Muscle layer of duodenum (tissue), 2 donors: Measurements from ENCODE around the gene CIRBP.

Experiments
- H3K27ac ChIP-seq: one replicate; pipeline ENCODE4 v1.7.0; 2013; ENCODE audit warnings: mild to moderate bottlenecking, low read length
- H3K27me3 ChIP-seq: one replicate; pipeline ENCODE4 v1.7.0; 2013; ENCODE audit warnings: low read depth, mild to moderate bottlenecking, control low read depth, low read length
- H3K36me3 ChIP-seq, 2 donors: one replicate each; pipeline ENCODE4 v1.7.0; 2013; ENCODE audit warnings: low read length in 2 of 2, control low read depth in 1 of 2, mild to moderate bottlenecking in 1 of 2; ENCODE audit not compliant: insufficient read depth in 2 of 2, control insufficient read depth in 1 of 2
- H3K4me1 ChIP-seq, 2 donors: one replicate each; pipeline ENCODE4 v1.7.0; 2013; ENCODE audit warnings: low read length in 2 of 2, mild to moderate bottlenecking in 2 of 2, control low read depth in 1 of 2, moderate library complexity in 1 of 2; ENCODE audit not compliant: insufficient read depth in 2 of 2, control insufficient read depth in 1 of 2
- H3K4me3 ChIP-seq, 2 donors: one replicate each; pipeline ENCODE4 v1.7.0; 2013; ENCODE audit warnings: low read length in 2 of 2, low read depth in 1 of 2, mild to moderate bottlenecking in 1 of 2
- H3K9me3 ChIP-seq, 2 donors: one replicate each; pipeline ENCODE4 v1.7.0; 2013; ENCODE audit warnings: low read length in 2 of 2, control low read depth in 1 of 2, mild to moderate bottlenecking in 1 of 2; ENCODE audit not compliant: control insufficient read depth in 1 of 2
- donor health status: healthy.

Gene CIRBP

DNA sequence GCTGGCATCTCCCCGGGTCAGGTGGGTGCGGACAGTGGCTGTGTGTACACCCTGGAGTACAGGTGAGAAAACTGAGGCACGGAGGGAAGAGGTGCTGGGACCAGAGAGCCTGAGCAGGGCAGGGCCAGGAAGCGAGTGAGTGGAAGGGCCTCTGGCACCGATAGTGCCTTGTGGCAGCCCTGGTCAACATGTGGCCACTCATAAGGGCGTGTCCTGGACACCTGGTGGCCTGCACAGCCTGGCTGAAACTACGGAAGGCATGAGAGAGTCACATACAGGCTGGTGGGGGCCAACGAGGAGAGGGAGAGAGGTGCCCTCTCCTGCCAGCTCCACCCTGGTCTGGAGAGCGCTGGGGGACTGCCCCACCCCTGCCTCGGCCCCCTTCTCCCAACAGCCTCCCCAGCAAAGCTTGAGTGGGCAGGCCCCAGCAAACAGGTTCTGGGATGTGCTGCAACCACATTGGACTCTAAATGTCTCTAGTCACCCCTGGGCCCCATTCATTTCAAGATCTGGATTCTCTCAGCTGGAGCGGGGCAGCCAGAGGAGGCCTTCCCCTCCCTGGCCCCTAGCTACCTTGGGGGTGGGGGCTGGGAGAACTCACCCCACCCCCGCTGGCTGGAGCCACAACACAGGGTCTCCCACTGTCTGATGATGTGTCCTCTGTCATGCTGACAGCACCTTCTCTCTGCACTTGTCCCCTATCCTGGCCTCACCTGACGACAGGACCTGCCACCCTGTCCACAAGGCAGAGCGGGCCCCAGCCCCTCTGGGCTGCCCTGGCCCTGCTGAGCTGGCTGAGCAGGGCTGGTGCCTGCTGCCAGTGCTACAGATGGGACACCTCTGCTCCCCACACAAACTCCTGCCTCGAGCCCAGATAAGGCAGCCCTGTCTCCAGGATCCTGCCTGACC lies 37.1 kb upstream of the CIRBP start:
- H3K27ac ChIP-seq, result no peak overlapping the region

DNA sequence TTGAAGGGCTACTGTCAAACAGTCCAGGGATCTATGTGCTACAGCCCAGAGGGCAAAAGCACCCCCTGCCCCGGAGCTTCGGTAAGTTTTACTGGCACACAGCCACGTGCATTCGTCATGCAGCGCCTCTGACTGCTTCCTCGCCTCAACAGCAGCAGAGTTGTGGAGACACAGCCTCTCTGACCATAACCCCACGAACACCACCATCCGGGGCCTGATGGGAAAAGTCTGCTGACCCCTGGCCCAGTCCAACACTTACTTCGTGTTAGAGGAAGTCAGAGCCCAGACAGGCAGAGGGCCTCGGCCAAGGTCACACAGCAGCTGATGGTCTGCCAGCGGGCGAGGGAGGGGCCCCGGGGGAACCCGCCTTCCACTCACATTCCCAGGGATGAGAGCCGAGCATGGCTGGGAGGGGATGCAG lies 36.5 kb upstream of the CIRBP start:
- H3K4me3 ChIP-seq, result no peak overlapping the region
- no peak overlapping the region for H3K27ac ChIP-seq
- peaks cover 3 to 39% of the 10 kb centered on the region in 2 donors for H3K4me1 ChIP-seq
- no peaks in the 10 kb centered on the region for H3K9me3 ChIP-seq
- no peaks in the 10 kb centered on the region for H3K27me3 ChIP-seq
- peaks cover 0 to 7% of the 10 kb centered on the region in 2 donors for H3K36me3 ChIP-seq

More for the DNA sequence above, 37.1 kb upstream of the CIRBP start:
- Histone ChIP-seq H3K27me3 (no peaks in the 10 kb centered on the region), H3K9me3 (no peaks in the 10 kb centered on the region), H3K36me3 (peaks cover 0 to 14% of the 10 kb centered on the region in 2 donors), H3K4me3 (no peak overlapping the region), H3K4me1 (peaks cover 3 to 34% of the 10 kb centered on the region in 2 donors)

DNA sequence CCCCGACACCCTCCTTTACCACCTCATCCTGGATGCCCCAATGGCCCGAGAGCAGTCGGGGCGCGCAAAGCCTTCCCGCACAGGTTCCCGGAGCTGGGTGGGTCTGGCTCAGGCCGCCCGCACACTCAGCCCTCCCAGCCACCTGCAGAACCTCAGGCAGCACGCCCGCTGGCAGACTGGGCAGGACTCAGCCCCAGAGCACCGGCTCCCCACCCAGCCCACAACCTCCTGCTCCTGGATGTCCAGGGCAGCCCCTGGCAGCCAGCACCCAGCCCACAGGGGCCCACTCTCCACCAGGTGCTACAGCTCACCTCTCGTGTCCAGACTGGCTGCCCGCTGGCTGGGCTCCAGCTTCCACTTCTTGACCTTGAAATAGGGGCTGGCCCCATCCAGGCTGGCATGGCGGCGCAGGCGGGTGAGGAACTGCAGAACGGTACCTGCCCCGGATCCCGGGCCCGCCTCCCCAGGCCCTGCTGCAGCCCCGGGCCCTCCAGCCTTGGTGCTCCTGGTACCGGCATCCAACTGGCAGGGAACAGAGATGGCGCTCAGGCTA lies 35.9 kb upstream of the CIRBP start:
- Histone ChIP-seq H3K4me3 (no peak overlapping the region), H3K27me3 (no peaks in the 10 kb centered on the region), H3K27ac (no peak overlapping the region), H3K9me3 (no peaks in the 10 kb centered on the region), H3K36me3 (peaks cover 0 to 2% of the 10 kb centered on the region in 2 donors), H3K4me1 (peaks cover 4 to 41% of the 10 kb centered on the region in 2 donors)

DNA sequence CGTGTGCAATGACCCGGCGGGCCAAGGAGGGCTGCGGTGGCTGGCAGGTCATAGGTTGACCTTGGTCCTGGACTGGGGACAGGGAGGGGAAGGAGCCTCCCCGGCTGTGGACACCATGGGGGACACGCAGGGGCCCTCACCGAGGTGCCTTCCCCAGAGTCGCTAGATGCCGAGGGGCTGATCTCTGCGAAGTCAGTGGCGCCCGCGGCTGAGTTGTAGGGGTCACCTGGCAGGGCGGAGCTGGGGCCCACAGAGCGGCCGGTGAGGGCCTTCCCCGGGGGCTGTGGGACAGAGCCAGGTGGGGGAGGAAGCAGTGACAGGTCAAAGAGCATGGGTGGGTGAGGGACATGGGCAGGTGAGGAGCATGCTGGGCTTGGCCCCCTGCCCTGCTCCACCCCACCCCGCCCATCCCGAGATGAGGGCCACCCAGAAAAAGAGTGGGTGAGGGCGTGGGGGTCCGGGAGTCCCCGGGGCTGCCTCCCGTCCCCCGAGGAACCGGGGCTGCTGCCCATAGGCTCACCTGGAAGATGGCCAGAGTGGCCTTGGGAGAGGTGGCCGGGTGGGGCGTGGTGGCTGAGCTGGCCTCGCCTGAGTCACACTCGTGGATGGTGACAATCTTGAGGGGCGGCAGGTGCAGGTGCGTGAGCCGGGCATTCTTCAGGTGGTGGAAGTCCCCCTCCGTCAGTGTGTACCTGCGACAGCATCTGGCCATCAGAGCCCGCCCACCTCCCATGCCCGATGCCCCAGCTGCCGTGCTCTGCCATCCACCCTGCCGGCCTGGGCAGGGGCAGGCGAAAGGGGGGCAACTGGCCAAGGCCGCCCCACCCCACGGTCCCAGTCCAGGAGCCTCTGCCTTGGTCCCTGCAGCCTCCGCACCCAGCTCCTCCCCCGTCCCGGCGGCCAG lies 34.8 kb upstream of the CIRBP start:
- H3K4me1 ChIP-seq, result peaks cover 6 to 48% of the 10 kb centered on the region in 2 donors
- no peak overlapping the region for H3K27ac ChIP-seq
- no peaks in the 10 kb centered on the region for H3K9me3 ChIP-seq
- no peaks in the 10 kb centered on the region for H3K36me3 ChIP-seq
- H3K27me3 ChIP-seq, result no peaks in the 10 kb centered on the region
- no peak overlapping the region for H3K4me3 ChIP-seq

DNA sequence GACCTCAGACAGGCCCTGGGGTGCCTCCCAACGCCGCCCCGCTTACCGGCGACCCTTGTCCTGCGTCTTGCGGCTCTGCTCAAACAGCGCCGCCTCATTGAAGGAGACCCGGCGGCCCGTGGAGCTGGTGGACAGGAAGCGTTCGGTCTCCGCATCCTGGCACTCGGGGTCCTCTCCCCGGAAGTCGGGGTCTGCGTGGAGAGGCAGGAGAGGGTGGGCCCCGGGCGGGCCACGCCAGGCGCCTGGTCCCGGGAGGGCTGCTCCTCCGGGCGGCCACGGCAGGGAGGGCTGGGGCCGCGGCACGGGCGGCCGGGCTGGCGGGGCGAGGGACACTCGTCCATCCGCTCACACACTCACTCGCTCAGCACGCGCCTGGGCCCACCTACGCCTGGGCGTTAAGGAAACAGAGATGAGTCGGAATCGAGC lies 34.2 kb upstream of the CIRBP start:
- no peak overlapping the region for H3K27ac ChIP-seq
- H3K27me3 ChIP-seq, result no peaks in the 10 kb centered on the region
- no peak overlapping the region for H3K4me3 ChIP-seq
- no peaks in the 10 kb centered on the region for H3K9me3 ChIP-seq
- H3K36me3 ChIP-seq, result no peaks in the 10 kb centered on the region
- peaks cover 6 to 48% of the 10 kb centered on the region in 2 donors for H3K4me1 ChIP-seq

DNA sequence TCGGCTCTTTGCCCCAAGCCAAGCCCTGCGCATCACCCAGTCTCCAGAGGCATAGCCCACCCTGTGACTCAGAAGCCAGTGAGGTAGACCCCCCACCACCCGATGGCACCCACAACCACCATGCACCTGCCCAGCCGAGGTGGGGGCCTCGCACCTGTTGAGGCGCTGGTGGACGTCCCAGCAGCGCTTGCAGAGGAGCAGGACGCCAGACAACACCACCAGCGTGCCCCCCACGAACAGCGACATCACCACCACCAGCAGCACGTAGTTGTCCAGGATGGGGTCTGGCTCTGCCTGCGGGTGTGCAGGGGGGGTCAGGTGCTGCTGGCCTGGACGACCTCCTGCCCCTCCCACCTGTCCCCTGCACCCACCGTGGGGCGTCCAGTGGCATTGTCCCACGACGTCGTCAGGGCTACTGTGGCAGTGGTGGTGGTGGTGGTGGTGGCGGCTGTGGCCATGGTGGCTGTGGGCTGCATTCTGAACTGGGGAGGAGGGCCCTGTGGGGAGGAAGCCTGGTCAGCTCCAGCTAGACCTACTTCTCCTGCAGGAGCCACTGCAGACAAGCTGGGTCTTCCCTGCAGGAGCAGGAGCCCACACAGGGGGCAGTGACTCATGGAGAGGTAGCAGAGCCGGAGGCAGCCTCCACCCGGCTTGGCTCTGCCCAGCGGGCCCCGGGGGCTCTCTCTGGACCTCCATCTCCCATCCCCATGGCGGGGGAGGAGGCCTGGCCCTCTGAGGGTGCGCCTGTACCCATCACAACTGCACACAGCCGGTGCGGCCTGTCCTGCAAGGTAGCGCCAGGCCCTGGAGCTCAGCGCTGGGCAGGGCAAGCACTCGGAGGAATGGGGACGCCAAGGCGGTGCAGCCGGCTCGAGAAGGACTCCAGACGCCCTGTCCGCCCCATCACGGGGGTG lies 33.2 kb upstream of the CIRBP start:
- no peak overlapping the region for H3K27ac ChIP-seq
- no peaks in the 10 kb centered on the region for H3K36me3 ChIP-seq
- no peaks in the 10 kb centered on the region for H3K9me3 ChIP-seq
- no peaks in the 10 kb centered on the region for H3K27me3 ChIP-seq
- no peak overlapping the region for H3K4me3 ChIP-seq
- peaks cover 6 to 51% of the 10 kb centered on the region in 2 donors for H3K4me1 ChIP-seq

DNA sequence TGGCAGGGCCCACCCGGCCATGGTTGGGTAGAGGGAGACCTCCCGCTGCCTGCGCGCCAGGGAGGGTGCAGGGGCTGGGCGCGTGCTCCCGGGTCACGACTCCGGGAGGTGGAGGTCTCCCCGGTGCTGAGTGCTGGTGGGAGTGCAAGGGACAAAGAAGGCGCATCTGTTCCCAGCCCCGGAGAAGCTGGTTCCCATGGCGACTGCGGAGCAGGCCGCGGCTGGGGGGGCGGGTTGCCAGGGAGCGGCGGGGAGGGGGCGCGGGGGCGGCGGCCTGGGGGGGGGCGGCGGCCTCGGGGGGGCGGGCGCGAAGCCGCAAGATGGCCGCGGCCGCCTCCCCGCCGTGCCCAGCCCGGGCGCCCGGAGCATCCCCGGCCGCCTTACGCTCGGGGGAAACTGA lies 32.6 kb upstream of the CIRBP start:
- peak overlapping the region in 1 of 2 donors; percentile 68 for H3K4me3 ChIP-seq
- H3K9me3 ChIP-seq, result no peaks in the 10 kb centered on the region
- no peaks in the 10 kb centered on the region for H3K27me3 ChIP-seq
- no peaks in the 10 kb centered on the region for H3K36me3 ChIP-seq
- no peak overlapping the region for H3K27ac ChIP-seq
- peaks cover 6 to 56% of the 10 kb centered on the region in 2 donors for H3K4me1 ChIP-seq

DNA sequence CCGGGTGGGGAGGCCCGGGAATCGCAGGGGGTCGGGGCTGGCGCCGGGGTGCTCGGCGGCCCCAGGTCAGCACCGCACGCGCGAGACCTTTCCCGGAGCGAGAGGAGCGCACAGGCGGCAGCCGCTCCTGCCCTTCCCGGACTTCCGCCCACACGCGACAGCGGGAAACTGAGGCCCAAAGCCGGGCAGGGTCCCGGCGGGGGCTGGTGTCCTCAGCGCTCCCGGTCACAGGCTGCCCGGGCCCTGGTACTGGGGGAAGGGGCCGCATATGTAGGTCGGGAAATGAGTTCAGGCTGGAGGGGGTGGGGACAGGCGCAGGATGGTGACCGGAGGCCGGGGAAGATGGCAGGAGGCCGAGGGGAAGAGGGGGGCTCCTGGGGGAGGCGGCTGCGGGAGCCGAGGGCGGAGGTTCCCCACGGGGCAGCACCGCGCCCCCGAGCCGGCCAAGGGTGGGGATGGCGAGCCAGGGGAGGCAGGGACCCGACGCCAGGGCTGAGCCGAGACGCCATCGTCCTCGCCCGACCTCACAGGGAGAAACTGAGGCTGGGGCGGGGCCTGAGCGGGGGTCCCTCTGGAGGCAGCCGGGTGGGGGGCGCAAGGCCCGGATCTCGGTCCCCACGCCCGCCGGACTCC lies 32.0 kb upstream of the CIRBP start:
- H3K4me3 ChIP-seq, result peak overlapping the region in 1 of 2 donors; percentile 68
- H3K27ac ChIP-seq, result no peak overlapping the region
- H3K9me3 ChIP-seq, result no peaks in the 10 kb centered on the region
- H3K4me1 ChIP-seq, result peaks cover 6 to 53% of the 10 kb centered on the region in 2 donors
- no peaks in the 10 kb centered on the region for H3K36me3 ChIP-seq
- no peaks in the 10 kb centered on the region for H3K27me3 ChIP-seq

DNA sequence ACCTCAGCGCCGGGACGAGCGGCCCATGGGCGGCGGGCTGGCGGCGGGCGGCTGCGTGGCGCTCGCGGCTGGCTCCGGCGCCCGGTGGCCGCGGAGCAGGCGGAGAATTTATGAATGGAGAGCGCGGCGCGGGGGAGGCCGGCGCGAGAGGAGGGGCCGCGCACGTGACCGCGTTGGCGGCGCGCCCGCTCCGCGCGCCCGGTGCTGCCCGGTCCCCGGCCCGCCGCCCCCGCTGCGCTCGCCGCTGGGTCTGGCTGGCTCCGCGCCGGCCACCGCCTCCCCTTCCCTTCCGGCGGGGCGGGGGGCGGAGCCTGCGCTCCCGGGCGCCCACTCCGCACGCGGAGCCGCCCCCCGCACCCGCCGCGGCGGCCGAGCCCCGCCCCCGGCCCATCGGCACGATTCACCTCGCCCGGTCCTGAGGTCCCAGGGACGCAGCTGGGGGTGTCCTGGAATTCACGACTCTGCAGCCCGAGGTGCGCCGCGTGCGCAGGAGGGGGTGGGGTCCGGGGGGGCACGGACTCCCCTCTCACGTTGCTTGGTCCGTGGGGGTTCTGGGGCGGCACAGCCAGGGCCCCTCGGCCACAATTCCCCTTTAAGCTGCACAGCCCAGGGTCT lies 31.3 kb upstream of the CIRBP start, which contains the start of gene CBARP:
CBARP (minus strand) TSS at position 252 of the 615 bp plus-strand sequence. CDS start 1,905 bp downstream, outside the sequence.
- Histone ChIP-seq H3K27ac (no peak within 1 kb of the TSS), H3K27me3 (no peaks in the 10 kb centered on the region), H3K36me3 (no peaks in the 10 kb centered on the region), H3K4me1 (peaks cover 2 to 53% of the 10 kb centered on the region in 2 donors), H3K9me3 (no peaks in the 10 kb centered on the region), H3K4me3 (peak within 1 kb of the TSS in 1 of 2 donors; percentile 68)
